Aortic smooth muscle cell (primary cell): Measurements from ENCODE around the gene CFC1B. TPM values are rescaled to one million over a fixed set of nuclear protein-coding genes. Genes with fewer than 3 reads are reported as not detected.

Experiments
- total RNA-seq: library from RNA; depleted of rRNA; stranded (reverse); fragments of >200 nt; gene quantifications from 2 replicates; pipeline ENCODE4 v1.2.3, GENCODE V29; 2014

The CFC1B gene
- not detected in 2 replicates for total RNA-seq

DNA sequence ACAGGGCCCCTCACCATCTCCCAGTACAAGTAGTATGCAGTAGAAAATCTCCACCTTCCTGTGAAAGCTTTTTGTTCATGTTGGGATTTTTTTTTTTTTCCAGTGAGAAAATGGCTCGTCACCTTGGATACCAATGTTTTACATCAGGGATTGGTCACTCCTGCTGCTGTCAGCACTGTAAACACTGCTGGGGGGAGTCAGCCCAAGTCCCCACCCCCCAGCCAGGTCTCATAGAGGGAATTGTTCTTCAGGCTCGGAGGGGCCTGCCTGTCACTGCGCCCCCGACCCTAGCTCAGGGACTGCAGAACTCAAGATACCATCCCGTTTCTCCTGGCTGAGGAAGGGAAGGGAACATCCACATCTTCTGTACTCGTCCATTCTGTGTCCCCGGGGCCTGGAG is at the start of gene CFC1B:
Gene CFC1B (plus strand): TSS at position 231 of the 400 bp plus-strand sequence. CDS start 263 bp downstream, outside the sequence.

DNA sequence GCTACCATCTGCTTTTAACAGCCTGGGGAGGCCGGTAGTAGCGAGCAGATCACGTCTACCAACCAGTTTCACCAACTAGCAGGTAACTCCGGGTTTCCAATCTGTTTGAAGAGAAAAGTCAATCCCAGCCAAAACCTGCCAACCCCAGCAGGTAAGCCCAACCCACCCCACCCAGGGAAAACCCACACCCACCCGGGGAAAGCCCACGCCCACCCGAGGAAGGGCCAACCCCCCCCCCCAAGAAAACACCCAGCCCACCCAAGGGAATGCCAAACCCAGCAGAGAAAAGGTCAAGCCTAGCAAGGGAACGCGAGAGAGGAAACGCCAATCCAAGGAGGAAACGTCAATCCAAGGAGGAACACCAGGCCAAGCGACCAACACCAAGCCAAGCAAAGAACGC is 11.8 kb upstream of the CFC1B start, which contains the start of gene POTEI:
Gene POTEI (minus strand): TSS at position 101 of the 400 bp plus-strand sequence. CDS start 93 bp downstream, at position 8.

Other genes starting within 250 kb of the CFC1B start
- 58.9 and 89.7 TPM in 2 replicates for gene IMP4, start 178.3 kb upstream of the CFC1B start, total RNA-seq
- gene PTPN18, start 165.2 kb upstream of the CFC1B start, total RNA-seq = 14.7 and 14.9 TPM in 2 replicates
- gene POTEI, start 11.9 kb upstream of the CFC1B start, total RNA-seq = not detected in 2 replicates
- gene CFC1, start 78.4 kb downstream of the CFC1B start, total RNA-seq = not detected in 2 replicates
- gene POTEJ, start 90.2 kb downstream of the CFC1B start, total RNA-seq = not detected in 2 replicates
- not detected in 2 replicates for gene GPR148, start 207.8 kb downstream of the CFC1B start, total RNA-seq
- gene AMER3, start 234.3 kb downstream of the CFC1B start, total RNA-seq = not detected in 2 replicates